ENCODE measurements around the gene DPYD. TPM values are rescaled to one million over a fixed set of nuclear protein-coding genes. Genes with fewer than 3 reads are reported as not detected.
"Not testable (repeated sequence)": the region's sequence is repeated elsewhere in the genome, so short reads cannot be mapped to it uniquely, and the experiment has no call there.

Gene DPYD
- total RNA-seq, 1 experiment from 2014 or later: 51.8 TPM

DNA sequence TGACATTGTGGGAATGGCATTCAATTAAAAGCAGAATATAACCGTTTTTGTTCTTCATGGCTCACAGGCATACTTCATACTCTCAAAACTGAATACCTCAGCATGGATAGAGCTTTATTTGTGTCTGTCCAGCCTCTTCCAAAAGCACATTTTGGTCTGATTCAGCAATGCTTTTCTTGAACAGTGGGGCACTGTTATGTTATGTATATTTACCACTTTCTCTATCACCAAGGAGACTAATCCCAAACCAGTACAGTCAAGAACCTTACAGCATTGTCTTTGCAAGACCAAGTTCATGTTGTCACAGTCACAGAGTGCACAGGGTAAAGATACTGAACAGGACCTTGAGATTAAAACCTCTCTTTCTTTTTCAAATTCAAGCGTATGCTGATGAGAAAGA lies 616.5 kb downstream of the DPYD start:
- DNase-seq (ENCODE audit: low read depth): no peak

DNA sequence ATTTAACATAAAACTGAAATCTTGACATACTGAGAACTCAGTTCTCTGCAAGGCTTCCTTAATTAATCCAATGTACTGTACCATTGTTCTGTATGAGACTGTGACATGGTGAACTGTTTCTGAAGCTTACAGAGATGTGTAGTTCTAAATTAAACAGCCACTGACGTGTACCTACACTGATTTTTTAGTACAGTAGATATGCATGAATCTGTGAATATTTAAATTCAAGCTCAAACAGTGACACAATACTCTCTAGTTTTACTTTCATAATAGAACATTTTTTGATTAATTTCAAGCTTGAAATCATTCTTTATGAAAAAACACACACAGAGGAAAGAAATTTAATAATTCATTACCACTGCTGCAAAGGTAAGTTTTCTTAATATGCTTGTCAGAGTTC lies 621.9 kb downstream of the DPYD start:
- DNase-seq (ENCODE audit: low read depth): no peak

GRCh38 chr1:97297611-97298010 lies 623.2 kb downstream of the DPYD start:
- DNase-seq (ENCODE audit: low read depth): no peak

DNA sequence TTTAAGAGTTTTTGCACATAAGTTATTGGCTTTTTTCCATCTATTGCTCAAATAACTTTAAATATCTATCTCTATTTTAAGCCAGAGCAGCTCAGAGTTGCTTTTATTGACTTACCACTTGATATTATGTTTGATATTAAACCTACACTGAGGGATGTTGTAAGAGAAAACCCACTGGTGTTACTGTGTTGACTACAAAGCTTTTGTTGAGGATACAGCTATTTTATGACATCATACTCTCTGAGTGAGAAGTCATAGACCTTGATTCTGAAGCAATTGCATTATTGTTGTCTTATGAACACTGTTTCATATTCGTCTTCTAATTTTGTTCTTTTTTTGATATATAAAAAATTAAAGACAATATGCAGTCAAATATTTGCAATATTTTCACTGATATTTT lies 638.9 kb downstream of the DPYD start:
- no peak for DNase-seq (ENCODE audit: low read depth)

GRCh38 chr1:97277891-97278654 lies 642.8 kb downstream of the DPYD start:
- peak; percentile 87 for DNase-seq (ENCODE audit: low read depth)

GRCh38 chr1:97271916-97272788 lies 648.7 kb downstream of the DPYD start:
- no peak for DNase-seq (ENCODE audit: low read depth)

- peak; percentile 46 for DNase-seq (ENCODE audit: low read depth)
Observed at GRCh38 chr1:97270508-97271307, 650.1 kb downstream of the DPYD start.

DNA sequence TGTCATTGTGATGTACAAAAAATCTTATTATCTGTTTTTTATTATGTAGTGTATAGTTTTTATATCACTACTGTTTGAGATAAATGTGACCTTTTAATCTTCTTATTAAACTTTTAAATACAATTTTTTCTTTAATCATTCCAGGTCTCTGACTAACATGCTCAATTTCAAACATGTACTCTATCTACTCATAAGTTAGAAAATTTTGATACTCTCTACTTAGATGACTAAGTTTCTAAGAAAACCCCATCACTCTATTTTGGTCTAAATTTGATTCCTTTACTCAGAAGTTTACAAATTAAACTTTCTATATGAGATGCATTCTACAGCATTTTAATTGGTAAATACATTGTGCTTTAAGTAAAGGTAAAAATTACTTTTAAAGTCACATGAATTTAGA lies 655.2 kb downstream of the DPYD start:
- DNase-seq (ENCODE audit: low read depth): no peak

GRCh38 chr1:97262842-97263241 lies 658.0 kb downstream of the DPYD start:
- DNase-seq (ENCODE audit: low read depth): no peak

- DNase-seq (ENCODE audit: low read depth): no peak
Observed at GRCh38 chr1:97258597-97258996, 662.2 kb downstream of the DPYD start.

- no peak for DNase-seq (ENCODE audit: low read depth)
Observed at GRCh38 chr1:97254731-97255463, 665.9 kb downstream of the DPYD start.

DNA sequence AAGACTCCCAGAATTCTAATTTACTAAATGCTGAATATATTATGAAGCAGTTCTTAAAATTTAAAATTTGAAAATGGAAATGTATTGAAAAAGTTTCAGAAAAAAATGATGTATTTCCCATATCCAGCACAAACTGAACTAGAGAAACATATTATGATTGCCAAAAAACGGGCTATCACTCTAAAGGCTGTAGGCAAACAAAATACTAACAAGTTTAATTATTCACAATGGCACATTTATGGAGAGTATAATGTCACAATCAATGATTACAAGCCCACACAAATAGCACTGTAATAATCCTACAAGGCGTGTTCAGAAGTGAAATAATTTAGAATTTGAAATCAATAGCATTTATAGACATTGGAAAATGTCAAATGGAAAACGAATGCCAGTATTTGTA lies 667.9 kb downstream of the DPYD start:
- DNase-seq (ENCODE audit: low read depth): no peak

DNA sequence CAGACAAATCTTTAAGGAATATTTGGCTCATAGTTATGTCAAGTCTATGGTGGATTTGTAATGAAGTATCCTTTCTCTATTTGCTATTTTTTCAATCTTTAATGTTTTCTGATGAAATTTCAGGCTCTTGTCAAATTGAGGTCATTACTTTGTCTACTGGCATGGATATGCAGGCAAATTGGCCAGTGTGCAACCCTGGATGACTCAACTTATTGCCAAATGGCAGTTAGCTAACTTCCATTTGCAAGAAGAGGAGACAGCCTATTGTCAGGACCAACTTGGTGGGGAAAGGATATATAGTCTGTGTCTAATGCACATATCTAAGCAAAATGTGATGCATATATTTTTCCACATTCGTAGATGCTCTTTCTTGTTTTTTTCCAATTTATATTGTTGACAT lies 668.8 kb downstream of the DPYD start:
- peak; percentile 50 for DNase-seq (ENCODE audit: low read depth)

GRCh38 chr1:97247196-97247595 lies 673.6 kb downstream of the DPYD start:
- no peak for DNase-seq (ENCODE audit: low read depth)

DNA sequence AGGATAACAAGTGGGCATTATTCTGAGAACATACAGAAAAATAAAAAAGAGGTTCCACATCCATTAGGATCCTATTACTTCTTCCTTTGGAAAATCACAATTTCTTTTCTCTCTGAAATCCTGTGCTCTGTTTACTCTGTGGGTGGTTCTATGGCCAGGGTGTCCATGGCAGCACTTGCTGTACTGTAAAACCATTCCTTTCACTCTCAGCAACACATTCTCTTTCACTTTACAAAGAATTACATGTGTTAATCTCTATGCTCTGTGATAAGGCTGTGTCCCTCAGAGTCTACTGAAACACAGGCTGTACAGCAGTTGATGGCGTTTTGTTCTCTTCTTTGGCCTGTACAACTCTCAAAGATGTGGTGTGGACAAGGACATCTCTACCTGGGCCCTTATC lies 675.2 kb downstream of the DPYD start:
- peak; percentile 23 for DNase-seq (ENCODE audit: low read depth)

- DNase-seq (ENCODE audit: low read depth): no peak
Observed at GRCh38 chr1:97245026-97245425, 675.8 kb downstream of the DPYD start.

DNA sequence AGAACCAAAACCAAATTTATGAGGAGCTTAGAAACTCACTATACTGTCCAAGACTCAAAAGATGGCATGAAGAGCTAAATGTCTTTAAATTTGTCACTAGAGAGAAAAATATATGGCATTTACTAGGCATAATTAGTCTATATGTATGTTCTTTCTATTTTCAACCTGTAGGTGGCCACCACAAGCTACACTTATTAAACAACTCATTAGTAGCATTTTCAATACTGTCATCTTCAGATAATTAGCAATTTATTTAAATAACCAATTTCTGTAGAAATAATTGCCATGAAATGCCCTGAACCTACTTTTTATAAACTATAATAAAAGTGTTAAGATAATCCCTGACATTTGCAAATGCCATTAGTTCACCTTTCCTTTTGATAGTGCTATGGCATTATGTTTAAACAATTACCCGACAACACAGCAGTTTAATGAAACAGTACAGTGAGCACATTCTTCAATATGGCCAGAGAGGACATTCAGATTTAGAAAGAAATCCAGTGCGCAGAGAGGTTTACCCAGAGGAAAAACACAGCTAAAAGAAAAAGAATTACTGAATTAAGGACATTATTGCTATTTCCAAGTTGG lies 676.8 kb downstream of the DPYD start:
- DNase-seq (ENCODE audit: low read depth): peak; percentile 32

DNA sequence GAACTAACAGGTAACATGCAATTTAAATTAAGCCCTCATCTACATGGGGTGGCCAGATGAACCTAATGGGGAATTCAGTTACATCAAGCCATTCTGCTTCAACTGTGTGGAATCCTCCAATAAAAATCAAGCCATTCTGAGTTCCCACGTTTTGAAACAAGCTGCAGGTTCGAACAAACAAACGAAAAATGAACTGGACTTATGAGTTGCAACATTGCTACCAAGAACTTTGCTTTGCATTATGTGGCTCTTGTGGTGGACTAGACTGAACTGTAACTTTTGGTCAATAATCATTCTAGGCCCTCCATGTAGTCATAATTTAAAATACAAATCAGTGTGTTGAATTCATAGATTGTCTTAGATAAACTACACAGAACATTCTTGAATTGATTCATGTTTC lies 682.0 kb downstream of the DPYD start:
- DNase-seq (ENCODE audit: low read depth): no peak

GRCh38 chr1:97231354-97231753 lies 689.5 kb downstream of the DPYD start:
- DNase-seq (ENCODE audit: low read depth): not testable (repeated sequence)

DNA sequence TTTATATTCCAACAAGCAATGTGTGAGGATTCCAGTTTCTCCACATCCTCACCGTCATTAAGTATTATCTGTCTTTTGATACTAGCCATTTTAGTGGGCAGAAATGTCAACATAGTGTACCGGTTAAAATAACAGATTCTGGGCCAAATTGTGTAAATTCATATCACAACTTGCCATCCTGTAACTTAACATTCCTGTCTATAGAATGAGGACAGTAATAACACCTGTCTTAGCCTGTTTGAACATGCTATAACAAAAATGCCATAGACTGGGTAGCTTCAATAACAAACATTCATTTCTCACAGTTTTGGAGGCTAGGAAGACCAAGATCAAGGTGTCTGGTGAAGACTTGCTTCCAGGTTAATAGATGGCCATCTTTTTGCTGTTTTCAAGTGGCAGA lies 708.2 kb downstream of the DPYD start:
- no peak for DNase-seq (ENCODE audit: low read depth)

GRCh38 chr1:97210307-97210706 lies 710.5 kb downstream of the DPYD start:
- no peak for DNase-seq (ENCODE audit: low read depth)
